Endothelial cell of umbilical vein (primary cell): ENCODE measurements around the gene CADM4. TPM values are rescaled to one million over a fixed set of nuclear protein-coding genes. Genes with fewer than 3 reads are reported as not detected.

ENCODE experiments used
- BruUV-seq: library from RNA; stranded (reverse); fragments of 400-500 nt; replicated peaks from 2 replicates; lab custom pipeline; 2021; lab: Mats Ljungman, UMichigan
- CTCF ChIA-PET: fragments of 300-600, 350-600 bp; sonication (Branson Sonifier 250); formaldehyde crosslinking; loops from one replicate; lab custom pipeline; 2021; ENCODE audit warnings: antibody characterized with exemption, inconsistent platforms; lab: Charles Lee
- POLR2A ChIA-PET: fragments of 300-600, 350-600 bp; sonication (Branson Sonifier 250); formaldehyde crosslinking; loops from one replicate; lab custom pipeline; 2021; ENCODE audit warnings: antibody characterized with exemption, inconsistent platforms; lab: Charles Lee
- DNase-seq: peaks from one replicate; pipeline ENCODE4 v3.0.0-alpha.2; 2011; ENCODE audit warnings: low read depth, low spot score
- FAIRE-seq: peaks from 2 replicates; lab custom pipeline; 2011; peaks lifted over from hg19 to GRCh38; lab: Jason Lieb, UNC
- H2AFZ ChIP-seq: 2 replicates; pipeline ENCODE4 v1.6.0; 2012; ENCODE audit warnings: low read depth, low read length, control low read depth, inconsistent platforms
- H3K27ac ChIP-seq: 2 replicates; pipeline ENCODE4 v1.5.1; 2011; ENCODE audit warnings: low read depth, mild to moderate bottlenecking, control low read depth, low read length, moderate library complexity; ENCODE audit not compliant: insufficient read depth
- H3K27me3 ChIP-seq, 2 experiments: 2 replicates each; pipeline versions ENCODE4 v1.6.0 to v1.6.1; 2011; ENCODE audit warnings: low read length in 2 of 2, mixed read lengths in 1 of 2; ENCODE audit not compliant: control insufficient read depth in 2 of 2, insufficient read depth in 2 of 2
- H3K36me3 ChIP-seq, 2 experiments: 2 replicates in 1 of 2; 3 replicates in 1 of 2; pipeline ENCODE4 v1.5.1; 2011; ENCODE audit warnings: low read length in 2 of 2, mild to moderate bottlenecking in 1 of 2, moderate library complexity in 1 of 2; ENCODE audit not compliant: control insufficient read depth in 2 of 2, insufficient read depth in 2 of 2; ENCODE audit errors: extremely low read depth in 1 of 2
- H3K4me1 ChIP-seq: 3 replicates; pipeline ENCODE4 v1.5.1; 2011; ENCODE audit warnings: mild to moderate bottlenecking, low read length; ENCODE audit not compliant: control insufficient read depth, insufficient read depth; ENCODE audit errors: extremely low read depth
- H3K4me2 ChIP-seq: 2 replicates; pipeline ENCODE4 v1.6.1; 2011; ENCODE audit warnings: low read length, control low read depth, mixed read lengths; ENCODE audit not compliant: insufficient read depth
- H3K4me3 ChIP-seq, 3 experiments: fragments of 200-600 bp in 1 of 3; sonication (generic), shearing (Covaris generic) in 1 of 3; replicated peaks in 1 of 3; 2 replicates each; pipeline ENCODE4 v1.5.1; 2011 to 2016; ENCODE audit warnings: control low read depth in 3 of 3, low read length in 3 of 3, mild to moderate bottlenecking in 2 of 3, inconsistent platforms in 1 of 3, low read depth in 1 of 3, moderate library complexity in 1 of 3; ENCODE audit not compliant: insufficient read depth in 1 of 3
- H3K79me2 ChIP-seq: 2 replicates; pipeline ENCODE4 v1.6.0; 2012; ENCODE audit warnings: low read length, inconsistent platforms; ENCODE audit not compliant: control insufficient read depth, insufficient read depth
- H3K9ac ChIP-seq: replicated peaks from 2 replicates; pipeline ENCODE3; 2011; ENCODE audit warnings: low read length, control low read depth; ENCODE audit not compliant: insufficient read depth; ENCODE audit errors: extremely low read depth
- H3K9me1 ChIP-seq: replicated peaks from 3 replicates; pipeline ENCODE4 v1.6.0; 2011; ENCODE audit warnings: mild to moderate bottlenecking, low read length; ENCODE audit not compliant: control insufficient read depth, insufficient read depth; ENCODE audit errors: extremely low read depth
- H3K9me3 ChIP-seq: replicated peaks from 2 replicates; pipeline ENCODE4 v1.5.1; 2012; ENCODE audit warnings: low read length, inconsistent platforms; ENCODE audit not compliant: control insufficient read depth, insufficient read depth
- H4K20me1 ChIP-seq: replicated peaks from 2 replicates; pipeline ENCODE3; 2011; ENCODE audit warnings: mild to moderate bottlenecking, low read length; ENCODE audit not compliant: control insufficient read depth, insufficient read depth; ENCODE audit errors: extremely low read depth
- EZH2 ChIP-seq: IDR thresholded peaks from 2 replicates; pipeline ENCODE4 v1.6.1; 2012; ENCODE audit warnings: borderline replicate concordance, low read depth, mild to moderate bottlenecking, moderate library complexity, low read length, inconsistent platforms; ENCODE audit not compliant: severe bottlenecking
- FOS ChIP-seq: IDR thresholded peaks from 2 replicates; pipeline ENCODE4 v1.6.1; 2011; ENCODE audit warnings: mild to moderate bottlenecking, low read length, moderate library complexity, borderline replicate concordance; ENCODE audit not compliant: insufficient read depth
- GATA2 ChIP-seq: IDR thresholded peaks from 2 replicates; pipeline ENCODE4 v1.7.0; 2011; ENCODE audit warnings: low read depth, mild to moderate bottlenecking, moderate library complexity, mixed read lengths, low read length; ENCODE audit not compliant: insufficient read length, insufficient read depth
- JUN ChIP-seq: IDR thresholded peaks from 2 replicates; pipeline ENCODE4 v1.6.1; 2011; ENCODE audit warnings: borderline replicate concordance, low read depth; ENCODE audit not compliant: insufficient read length, insufficient read depth
- MYC ChIP-seq: IDR thresholded peaks from one replicate; pipeline ENCODE4 v1.6.1; 2011; ENCODE audit warnings: mild to moderate bottlenecking, low read depth, low read length
- POLR2A ChIP-seq: IDR thresholded peaks from 2 replicates; pipeline ENCODE4 v1.6.1; 2012; ENCODE audit warnings: low read depth, mild to moderate bottlenecking, control low read depth, low read length
- POLR2AphosphoS5 ChIP-seq: IDR thresholded peaks from 2 replicates; pipeline ENCODE4 v1.6.1; 2012; ENCODE audit warnings: low read depth, mild to moderate bottlenecking, control low read depth, low read length, moderate library complexity; ENCODE audit not compliant: insufficient read depth
- dilution Hi-C: fragments of 300-500 bp; cut with MboI; formaldehyde crosslinking; loops from one replicate; pipeline ENCODE4 v1.15.0; 2019; ENCODE audit warnings: low sequenced_read_pairs; ENCODE audit not compliant: extremely low pct_ligation_motif_present
- intact Hi-C: fragments of 100-400 bp; cut with micrococcal nuclease; formaldehyde crosslinking; loops from one replicate; pipeline ENCODE4 v1.10.0; 2022
- polyA plus RNA-seq, 4 experiments: library from polyadenylated mRNA; depleted of rRNA in 3 of 4; stranded (reverse) in 3 of 4; unstranded in 1 of 4; fragments of >200 nt; gene quantifications; 2 replicates each; pipeline versions ENCODE4 v1.2.1 to v1.2.3, GENCODE V29; 2011 to 2012; ENCODE audit warnings: missing spikeins in 1 of 4
- total RNA-seq: library from RNA; stranded (reverse); gene quantifications from 2 replicates; pipeline ENCODE4 v1.2.3, GENCODE V29; 2021
- TF ChIP-seq, protein P1 (sequence below), 2 donors: IDR thresholded peaks; 1 replicate in 1 of 2; 2 replicates in 1 of 2; pipeline ENCODE4 v1.5.1; 2011; ENCODE audit warnings: low read length in 2 of 2, mild to moderate bottlenecking in 2 of 2, moderate library complexity in 2 of 2, control low read depth in 1 of 2, inconsistent platforms in 1 of 2, low read depth in 1 of 2; ENCODE audit not compliant: insufficient read depth in 1 of 2; ENCODE audit errors: extremely low read depth in 1 of 2
- TF ChIP-seq, protein P2 (sequence below): IDR thresholded peaks from 2 replicates; pipeline ENCODE4 v1.6.1; 2011; ENCODE audit not compliant: insufficient read depth, insufficient read length

The CADM4 gene
- total and polyA plus RNA-seq, 2 donors (not counting 3 experiments of a cell fraction or from before 2014, with no cell fraction given): 5.0 to 7.5 TPM

DNA sequence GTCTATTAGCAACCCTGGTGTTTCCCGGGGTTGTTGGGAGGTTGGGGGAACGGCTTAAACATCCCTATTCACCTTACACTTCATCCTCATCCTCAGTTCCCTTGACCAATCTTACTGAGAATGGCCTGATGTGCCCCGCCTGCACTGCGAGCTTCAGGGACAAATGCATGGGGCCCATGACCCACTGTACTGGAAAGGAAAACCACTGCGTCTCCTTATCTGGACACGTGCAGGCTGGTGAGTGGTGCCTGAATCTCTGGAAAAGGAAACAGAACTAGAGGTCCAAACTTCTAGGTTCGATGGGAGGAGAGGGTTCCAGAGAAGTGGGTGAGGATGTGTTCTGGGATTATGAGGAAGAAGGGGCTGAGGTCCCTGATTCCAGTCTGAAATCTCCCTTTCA lies 58.2 kb downstream of the CADM4 start:
- Histone ChIP-seq H3K27me3 (no peaks in the 10 kb centered on the region), H3K36me3 (no peaks in the 10 kb centered on the region), H4K20me1 (no peaks in the 10 kb centered on the region), H3K9ac (no peak overlapping the region), H3K4me3 (no peak overlapping the region), H2AFZ (no peak overlapping the region), H3K4me2 (no peak overlapping the region), H3K27ac (no peak overlapping the region), H3K4me1 (no peaks in the 10 kb centered on the region), H3K9me1 (no peaks in the 10 kb centered on the region), H3K79me2 (no peaks in the 10 kb centered on the region), H3K9me3 (no peaks in the 10 kb centered on the region)
- DNase-seq (no peak), FAIRE-seq (no peak)
- no TSS peak for BruUV-seq
- ChIA-PET POLR2A (no interaction called here), CTCF (interaction anchor here (2.0 kb wide), 1 partner anchor 13 kb away, joined by 11 read pairs; the partner anchor contains the start of gene IRGQ)
- no peak for TF ChIP-seq GATA2
- TF ChIP-seq, protein P1, sequence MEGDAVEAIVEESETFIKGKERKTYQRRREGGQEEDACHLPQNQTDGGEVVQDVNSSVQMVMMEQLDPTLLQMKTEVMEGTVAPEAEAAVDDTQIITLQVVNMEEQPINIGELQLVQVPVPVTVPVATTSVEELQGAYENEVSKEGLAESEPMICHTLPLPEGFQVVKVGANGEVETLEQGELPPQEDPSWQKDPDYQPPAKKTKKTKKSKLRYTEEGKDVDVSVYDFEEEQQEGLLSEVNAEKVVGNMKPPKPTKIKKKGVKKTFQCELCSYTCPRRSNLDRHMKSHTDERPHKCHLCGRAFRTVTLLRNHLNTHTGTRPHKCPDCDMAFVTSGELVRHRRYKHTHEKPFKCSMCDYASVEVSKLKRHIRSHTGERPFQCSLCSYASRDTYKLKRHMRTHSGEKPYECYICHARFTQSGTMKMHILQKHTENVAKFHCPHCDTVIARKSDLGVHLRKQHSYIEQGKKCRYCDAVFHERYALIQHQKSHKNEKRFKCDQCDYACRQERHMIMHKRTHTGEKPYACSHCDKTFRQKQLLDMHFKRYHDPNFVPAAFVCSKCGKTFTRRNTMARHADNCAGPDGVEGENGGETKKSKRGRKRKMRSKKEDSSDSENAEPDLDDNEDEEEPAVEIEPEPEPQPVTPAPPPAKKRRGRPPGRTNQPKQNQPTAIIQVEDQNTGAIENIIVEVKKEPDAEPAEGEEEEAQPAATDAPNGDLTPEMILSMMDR (IDR thresholded peaks at IDR 0.05; ENCODE audit: extremely low read depth in 1 of 2, insufficient read depth in 1 of 2, low read depth in 1 of 2, low read length in 2 of 2): no peak
- TF ChIP-seq POLR2A: no peak
- TF ChIP-seq EZH2: no peak
- no peak for TF ChIP-seq FOS
- TF ChIP-seq MYC: no peak
- TF ChIP-seq, protein P2, sequence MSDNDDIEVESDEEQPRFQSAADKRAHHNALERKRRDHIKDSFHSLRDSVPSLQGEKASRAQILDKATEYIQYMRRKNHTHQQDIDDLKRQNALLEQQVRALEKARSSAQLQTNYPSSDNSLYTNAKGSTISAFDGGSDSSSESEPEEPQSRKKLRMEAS: no peak
- TF ChIP-seq JUN: no peak
- TF ChIP-seq POLR2AphosphoS5: no peak
- intact Hi-C loops (no loop called here), dilution Hi-C loops (no loop called here)
